IMR-90 (cell line): Measurements from ENCODE around the gene CUX1. TPM values are rescaled to one million over a fixed set of nuclear protein-coding genes. Genes with fewer than 3 reads are reported as not detected.

ENCODE experiments used
- ATAC-seq: fragments of 200-7000 bp; cut with Tn5 transposase; 2 replicates; pipeline ENCODE4 v1.9.1; 2020; ENCODE audit warnings: low read depth, mild to moderate bottlenecking, moderate library complexity
- BruUV-seq: library from RNA; stranded (reverse); fragments of 400-500 nt; replicated peaks from 2 replicates; lab custom pipeline; 2021; lab: Mats Ljungman, UMichigan
- CTCF ChIA-PET: fragments of 300-600 bp; formaldehyde crosslinking; extraction: SDS; loops from one replicate; lab custom pipeline; 2021; ENCODE audit warnings: antibody characterized with exemption; lab: Yijun Ruan, JAX
- POLR2A ChIA-PET: fragments of 300-600 bp; sonication (Branson Sonifier 250); formaldehyde crosslinking; loops from one replicate; lab custom pipeline; 2022; ENCODE audit warnings: antibody characterized with exemption; ENCODE audit not compliant: unreplicated experiment; lab: Charles Lee
- DNase-seq: peaks from one replicate; pipeline ENCODE4 v3.0.0; 2013
- H2AFZ ChIP-seq: replicated peaks from 2 replicates; pipeline ENCODE3; 2013; ENCODE audit warnings: low read length, mild to moderate bottlenecking; ENCODE audit not compliant: poor library complexity
- H2AK5ac ChIP-seq: 2 replicates; pipeline ENCODE4 v1.6.1; 2013; ENCODE audit warnings: low read depth, low read length, inconsistent platforms
- H2AK9ac ChIP-seq: replicated peaks from 2 replicates; pipeline ENCODE3; 2013; ENCODE audit warnings: mild to moderate bottlenecking, low read depth, low read length, moderate library complexity; ENCODE audit not compliant: poor library complexity
- H2BK120ac ChIP-seq: 2 replicates; pipeline ENCODE4 v1.6.1; 2013; ENCODE audit warnings: low read depth, low read length, inconsistent platforms
- H2BK15ac ChIP-seq: 3 replicates; pipeline ENCODE4 v1.6.1; 2013; ENCODE audit warnings: low read depth, low read length, inconsistent platforms
- H2BK20ac ChIP-seq: 2 replicates; pipeline ENCODE4 v1.6.1; 2013; ENCODE audit warnings: low read depth, mild to moderate bottlenecking, inconsistent platforms, low read length, moderate library complexity
- H2BK5ac ChIP-seq: 2 replicates; pipeline ENCODE4 v1.6.1; 2013; ENCODE audit warnings: mild to moderate bottlenecking, low read depth, low read length, inconsistent platforms; ENCODE audit not compliant: poor library complexity, severe bottlenecking
- H3K14ac ChIP-seq: replicated peaks from 2 replicates; pipeline ENCODE4 v1.6.1; 2013; ENCODE audit warnings: low read depth, low read length, inconsistent platforms
- H3K18ac ChIP-seq: 2 replicates; pipeline ENCODE4 v1.6.1; 2013; ENCODE audit warnings: low read depth, low read length, control low read depth
- H3K23ac ChIP-seq: 2 replicates; pipeline ENCODE4 v1.6.1; 2013; ENCODE audit warnings: low read depth, low read length, inconsistent platforms
- H3K27ac ChIP-seq: 2 replicates; pipeline ENCODE4 v1.5.1; 2013; ENCODE audit warnings: mild to moderate bottlenecking, control low read depth, low read length; ENCODE audit not compliant: insufficient read depth
- H3K27me3 ChIP-seq: 2 replicates; pipeline ENCODE4 v1.6.1; 2013; ENCODE audit warnings: low read length; ENCODE audit not compliant: control insufficient read depth, insufficient read depth
- H3K36me3 ChIP-seq: 2 replicates; pipeline ENCODE4 v1.6.1; 2013; ENCODE audit warnings: low read length, mixed read lengths; ENCODE audit not compliant: control insufficient read depth, insufficient read depth
- H3K4ac ChIP-seq: 2 replicates; pipeline ENCODE4 v1.6.1; 2013; ENCODE audit warnings: low read depth, low read length, inconsistent platforms
- H3K4me1 ChIP-seq: 2 replicates; pipeline ENCODE4 v1.6.1; 2013; ENCODE audit warnings: low read length, mixed read lengths; ENCODE audit not compliant: control insufficient read depth, insufficient read depth
- H3K4me2 ChIP-seq: 2 replicates; pipeline ENCODE4 v1.6.1; 2013; ENCODE audit warnings: low read depth, mild to moderate bottlenecking, control low read depth, low read length, moderate library complexity
- H3K4me3 ChIP-seq: 2 replicates; pipeline ENCODE4 v1.5.1; 2013; ENCODE audit warnings: low read depth, mild to moderate bottlenecking, control low read depth, low read length, moderate library complexity; ENCODE audit not compliant: insufficient read depth
- H3K56ac ChIP-seq: 2 replicates; pipeline ENCODE4 v1.6.1; 2013; ENCODE audit warnings: low read length, inconsistent platforms; ENCODE audit not compliant: insufficient read depth; ENCODE audit errors: extremely low read depth
- H3K79me1 ChIP-seq, 2 experiments: 2 replicates each; pipeline ENCODE4 v1.6.1; 2013; ENCODE audit warnings: low read length in 2 of 2, inconsistent platforms in 1 of 2, low read depth in 1 of 2
- H3K9ac ChIP-seq: 2 replicates; pipeline ENCODE4 v1.6.1; 2013; ENCODE audit warnings: low read depth, low read length, control low read depth
- H3K9me1 ChIP-seq: 2 replicates; pipeline ENCODE4 v1.6.1; 2013; ENCODE audit warnings: low read length, inconsistent platforms; ENCODE audit not compliant: insufficient read depth
- H3K9me3 ChIP-seq: 2 replicates; pipeline ENCODE4 v1.6.1; 2013; ENCODE audit warnings: low read length; ENCODE audit not compliant: control insufficient read depth, insufficient read depth
- H4K20me1 ChIP-seq: 2 replicates; pipeline ENCODE4 v1.6.1; 2013; ENCODE audit warnings: low read length, inconsistent platforms; ENCODE audit not compliant: insufficient read depth
- H4K5ac ChIP-seq: 2 replicates; pipeline ENCODE4 v1.6.1; 2013; ENCODE audit warnings: mild to moderate bottlenecking, low read depth, low read length, control low read depth
- H4K8ac ChIP-seq, 2 experiments: 2 replicates each; pipeline ENCODE4 v1.6.1; 2013; ENCODE audit warnings: low read depth in 2 of 2, low read length in 2 of 2, control low read depth in 1 of 2, inconsistent platforms in 1 of 2
- H4K91ac ChIP-seq: 2 replicates; pipeline ENCODE4 v1.6.1; 2013; ENCODE audit warnings: low read depth, low read length, inconsistent platforms; ENCODE audit not compliant: insufficient read depth
- BHLHE40 ChIP-seq: fragments of 150-350 bp; IDR thresholded peaks from 2 replicates; pipeline ENCODE4 v1.6.1; 2016; ENCODE audit warnings: mild to moderate bottlenecking, low read depth, low read length
- CEBPB ChIP-seq: IDR thresholded peaks from 2 replicates; pipeline ENCODE4 v1.6.1; 2012; ENCODE audit warnings: low read depth, low read length, improper control_type of control experiment
- CHD1 ChIP-seq: IDR thresholded peaks from 2 replicates; pipeline ENCODE4 v1.6.1; 2012; ENCODE audit warnings: low read depth, low read length, improper control_type of control experiment
- FOS ChIP-seq: fragments of 150-350 bp; IDR thresholded peaks from 2 replicates; pipeline ENCODE4 v1.6.1; 2016; ENCODE audit warnings: low read depth, low read length
- MAFK ChIP-seq: IDR thresholded peaks from 2 replicates; pipeline ENCODE4 v1.6.1; 2012; ENCODE audit warnings: low read depth, low read length, improper control_type of control experiment
- MAZ ChIP-seq: IDR thresholded peaks from 2 replicates; pipeline ENCODE4 v1.6.1; 2012; ENCODE audit warnings: low read depth, mild to moderate bottlenecking, low read length, improper control_type of control experiment, moderate library complexity, borderline replicate concordance
- MXI1 ChIP-seq: IDR thresholded peaks from 2 replicates; pipeline ENCODE4 v1.6.1; 2012; ENCODE audit warnings: low read depth, mild to moderate bottlenecking, low read length, moderate library complexity, borderline replicate concordance
- NFE2L2 ChIP-seq: fragments of 150-350 bp; IDR thresholded peaks from 2 replicates; pipeline ENCODE4 v1.6.1; 2016; ENCODE audit warnings: low read depth, mild to moderate bottlenecking, low read length
- POLR2A ChIP-seq: IDR thresholded peaks from 2 replicates; pipeline ENCODE4 v1.6.1; 2012; ENCODE audit warnings: mild to moderate bottlenecking, low read depth, low read length
- RAD21 ChIP-seq: IDR thresholded peaks from 2 replicates; pipeline ENCODE4 v1.6.1; 2012; ENCODE audit warnings: low read length, improper control_type of control experiment
- RFX5 ChIP-seq: IDR thresholded peaks from 2 replicates; pipeline ENCODE4 v1.8.0; 2012; ENCODE audit warnings: low read depth, mild to moderate bottlenecking, low read length, moderate library complexity
- SMC3 ChIP-seq: fragments of 150-350 bp; IDR thresholded peaks from 2 replicates; pipeline ENCODE4 v1.6.1; 2016; ENCODE audit warnings: low read depth, mild to moderate bottlenecking, antibody characterized with exemption, low read length, moderate library complexity
- WGBS, 2 experiments: methylation state at CpG; one replicate each; pipeline versions ENCODE4 v1.1.5 to v1.1.7; 2013; ENCODE audit warnings: missing lambda C conversion rate in 2 of 2; ENCODE audit not compliant: insufficient read length in 1 of 2; ENCODE audit errors: extremely low coverage in 2 of 2; 5-methylcytosine and 5-hydroxymethylcytosine counted together
- dilution Hi-C: fragments of 300-500 bp; cut with HindIII; formaldehyde crosslinking; loops from one replicate; pipeline ENCODE4 v1.14.3; 2018; ENCODE audit warnings: low sequenced_read_pairs; ENCODE audit not compliant: unreplicated experiment
- in situ Hi-C: fragments of 300-500 bp; cut with MboI; formaldehyde crosslinking; loops from 3 replicates; pipeline ENCODE4 v1.14.3; 2019; ENCODE audit warnings: low sequenced_read_pairs, inconsistent platforms, mixed read lengths
- intact Hi-C: fragments of 100-400 bp; cut with micrococcal nuclease; formaldehyde crosslinking; loops from 2 replicates; pipeline ENCODE4 v1.10.0; 2022
- polyA plus RNA-seq, 3 experiments: library from polyadenylated mRNA; depleted of rRNA; stranded (reverse); fragments of >200 nt; gene quantifications; 2 replicates each; pipeline ENCODE4 v1.2.3, GENCODE V29; 2012; ENCODE audit warnings: low replicate concordance in 1 of 3
- total RNA-seq: library from RNA; depleted of rRNA; stranded (reverse); fragments of >200 nt; gene quantifications from 2 replicates; pipeline ENCODE4 v1.2.3, GENCODE V29; 2012
- TF ChIP-seq, protein P1 (sequence below): fragments of 150-350 bp; IDR thresholded peaks from 2 replicates; pipeline ENCODE4 v1.6.1; 2017; ENCODE audit warnings: mild to moderate bottlenecking, antibody characterized with exemption, low read length, low read depth
- TF ChIP-seq, protein P2 (sequence below): fragments of 150-350 bp; IDR thresholded peaks from 2 replicates; pipeline ENCODE4 v1.6.1; 2016; ENCODE audit warnings: low read depth, mild to moderate bottlenecking, low read length, moderate library complexity, borderline replicate concordance
- TF ChIP-seq, protein P3 (sequence below): conservative IDR thresholded peaks from 2 replicates; pipeline ENCODE4 v1.5.1; 2012; ENCODE audit warnings: mild to moderate bottlenecking, low read depth, low read length, improper control_type of control experiment

The CUX1 gene
- total and polyA plus RNA-seq, 2 of the 4 experiments (the other 2 are of a cell fraction): 19.7 to 46.4 TPM

DNA sequence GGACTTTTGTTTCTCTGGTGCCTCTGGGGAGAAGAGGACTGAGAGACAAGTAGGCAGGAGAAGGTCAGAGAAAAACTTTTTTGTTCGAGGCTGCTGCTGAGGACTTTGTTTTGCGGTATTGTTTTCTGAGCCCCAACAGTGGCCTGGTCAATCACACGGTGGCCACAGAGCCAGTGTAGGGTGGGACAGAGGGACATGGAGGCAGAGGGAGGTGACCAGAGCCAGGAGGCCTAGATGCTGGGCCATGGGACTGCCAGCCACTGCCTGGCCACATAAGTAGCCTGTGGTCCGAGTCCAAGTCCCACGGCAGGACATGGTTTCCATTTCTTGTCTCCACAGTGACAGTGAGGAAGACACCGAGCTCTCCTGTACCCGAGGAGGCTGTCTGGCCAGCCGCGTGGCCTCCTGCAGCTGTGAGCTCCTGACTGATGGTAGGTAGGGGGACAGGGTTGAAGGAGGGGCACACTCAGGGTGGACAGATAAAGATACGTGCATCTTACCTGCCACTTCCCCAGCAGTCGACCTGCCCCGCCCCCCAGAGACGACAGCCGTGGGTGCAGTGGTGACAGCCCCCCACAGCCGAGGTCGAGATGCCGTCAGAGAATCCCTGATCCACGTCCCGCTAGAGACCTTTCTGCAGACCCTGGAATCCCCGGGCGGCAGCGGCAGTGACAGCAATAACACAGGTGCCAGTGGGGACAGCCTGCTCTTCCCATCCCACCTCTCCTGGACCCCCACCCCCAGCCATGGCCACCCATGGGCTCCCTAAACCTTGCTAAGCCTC is 496.8 kb downstream of the CUX1 start:
- Histone ChIP-seq H3K36me3 (0 out of 2 replicates have a peak, but pooled peaks cover 1% of the 10 kb centered on the region), H3K4ac (no peak overlapping the region), H4K8ac (no peak overlapping the region), H3K18ac (no peak overlapping the region), H4K20me1 (no peaks in the 10 kb centered on the region), H3K56ac (peak overlapping the region; percentile 3; the same call in 1 of the 2 replicates), H2AK9ac (no peak overlapping the region), H4K5ac (no peak overlapping the region), H3K9me3 (no peaks in the 10 kb centered on the region), H3K27ac (no peak overlapping the region), H2BK5ac (no peak overlapping the region), H3K14ac (no peak overlapping the region), H2AFZ (no peak overlapping the region), H3K79me1 (no peaks in the 10 kb centered on the region), H3K4me3 (no peak overlapping the region), H2BK20ac (no peak overlapping the region), H3K4me1 (no peaks in the 10 kb centered on the region), H3K4me2 (no peak overlapping the region), H2BK120ac (no peak overlapping the region), H2AK5ac (no peak overlapping the region), H3K9me1 (no peaks in the 10 kb centered on the region), H3K23ac (no peak overlapping the region), H3K27me3 (no peaks in the 10 kb centered on the region), H4K91ac (no peak overlapping the region), H3K9ac (no peak overlapping the region), H2BK15ac (no peak overlapping the region)
- 87% methylated on average over 13 of the region's 22 CpGs; no CpG with 5 or more reads in 1 of the 2 experiments for WGBS, 2 experiments
- no TSS peak for BruUV-seq
- intact Hi-C loops: no loop called here
- ATAC-seq: no peak
- dilution Hi-C loops: no loop called here
- in situ Hi-C loops: no loop called here
- POLR2A ChIA-PET: no interaction called here
- CTCF ChIA-PET: no interaction called here
- no peak for DNase-seq
- TF ChIP-seq MAFK: no peak
- TF ChIP-seq, protein P1, sequence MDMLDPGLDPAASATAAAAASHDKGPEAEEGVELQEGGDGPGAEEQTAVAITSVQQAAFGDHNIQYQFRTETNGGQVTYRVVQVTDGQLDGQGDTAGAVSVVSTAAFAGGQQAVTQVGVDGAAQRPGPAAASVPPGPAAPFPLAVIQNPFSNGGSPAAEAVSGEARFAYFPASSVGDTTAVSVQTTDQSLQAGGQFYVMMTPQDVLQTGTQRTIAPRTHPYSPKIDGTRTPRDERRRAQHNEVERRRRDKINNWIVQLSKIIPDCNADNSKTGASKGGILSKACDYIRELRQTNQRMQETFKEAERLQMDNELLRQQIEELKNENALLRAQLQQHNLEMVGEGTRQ: no peak
- TF ChIP-seq, protein P2, sequence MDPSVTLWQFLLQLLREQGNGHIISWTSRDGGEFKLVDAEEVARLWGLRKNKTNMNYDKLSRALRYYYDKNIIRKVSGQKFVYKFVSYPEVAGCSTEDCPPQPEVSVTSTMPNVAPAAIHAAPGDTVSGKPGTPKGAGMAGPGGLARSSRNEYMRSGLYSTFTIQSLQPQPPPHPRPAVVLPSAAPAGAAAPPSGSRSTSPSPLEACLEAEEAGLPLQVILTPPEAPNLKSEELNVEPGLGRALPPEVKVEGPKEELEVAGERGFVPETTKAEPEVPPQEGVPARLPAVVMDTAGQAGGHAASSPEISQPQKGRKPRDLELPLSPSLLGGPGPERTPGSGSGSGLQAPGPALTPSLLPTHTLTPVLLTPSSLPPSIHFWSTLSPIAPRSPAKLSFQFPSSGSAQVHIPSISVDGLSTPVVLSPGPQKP: no peak
- no peak for TF ChIP-seq MAZ
- TF ChIP-seq SMC3: no peak
- no peak for TF ChIP-seq RAD21
- TF ChIP-seq, protein P3, sequence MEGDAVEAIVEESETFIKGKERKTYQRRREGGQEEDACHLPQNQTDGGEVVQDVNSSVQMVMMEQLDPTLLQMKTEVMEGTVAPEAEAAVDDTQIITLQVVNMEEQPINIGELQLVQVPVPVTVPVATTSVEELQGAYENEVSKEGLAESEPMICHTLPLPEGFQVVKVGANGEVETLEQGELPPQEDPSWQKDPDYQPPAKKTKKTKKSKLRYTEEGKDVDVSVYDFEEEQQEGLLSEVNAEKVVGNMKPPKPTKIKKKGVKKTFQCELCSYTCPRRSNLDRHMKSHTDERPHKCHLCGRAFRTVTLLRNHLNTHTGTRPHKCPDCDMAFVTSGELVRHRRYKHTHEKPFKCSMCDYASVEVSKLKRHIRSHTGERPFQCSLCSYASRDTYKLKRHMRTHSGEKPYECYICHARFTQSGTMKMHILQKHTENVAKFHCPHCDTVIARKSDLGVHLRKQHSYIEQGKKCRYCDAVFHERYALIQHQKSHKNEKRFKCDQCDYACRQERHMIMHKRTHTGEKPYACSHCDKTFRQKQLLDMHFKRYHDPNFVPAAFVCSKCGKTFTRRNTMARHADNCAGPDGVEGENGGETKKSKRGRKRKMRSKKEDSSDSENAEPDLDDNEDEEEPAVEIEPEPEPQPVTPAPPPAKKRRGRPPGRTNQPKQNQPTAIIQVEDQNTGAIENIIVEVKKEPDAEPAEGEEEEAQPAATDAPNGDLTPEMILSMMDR: no peak
- TF ChIP-seq RFX5: no peak
- TF ChIP-seq FOS: no peak
- no peak for TF ChIP-seq POLR2A
- TF ChIP-seq CEBPB: no peak
- no peak for TF ChIP-seq BHLHE40
- TF ChIP-seq NFE2L2: no peak
- TF ChIP-seq CHD1: no peak
- no peak for TF ChIP-seq MXI1
